Stimulated activated CD4-positive, alpha-beta T cell treated with anti-CD3 and anti-CD28 coated beads, Interleukin-2, amount 100 ng/mL, for 4 hours (primary cell): ENCODE results near the gene PRDM7.
"Not testable (repeated sequence)": the region's sequence is repeated elsewhere in the genome, so short reads cannot be mapped to it uniquely, and the experiment has no call there.

ENCODE experiments used
- DNase-seq: peaks from one replicate; pipeline ENCODE4 v3.0.0-alpha.2; 2020; ENCODE audit warnings: low read depth

Gene PRDM7

DNA sequence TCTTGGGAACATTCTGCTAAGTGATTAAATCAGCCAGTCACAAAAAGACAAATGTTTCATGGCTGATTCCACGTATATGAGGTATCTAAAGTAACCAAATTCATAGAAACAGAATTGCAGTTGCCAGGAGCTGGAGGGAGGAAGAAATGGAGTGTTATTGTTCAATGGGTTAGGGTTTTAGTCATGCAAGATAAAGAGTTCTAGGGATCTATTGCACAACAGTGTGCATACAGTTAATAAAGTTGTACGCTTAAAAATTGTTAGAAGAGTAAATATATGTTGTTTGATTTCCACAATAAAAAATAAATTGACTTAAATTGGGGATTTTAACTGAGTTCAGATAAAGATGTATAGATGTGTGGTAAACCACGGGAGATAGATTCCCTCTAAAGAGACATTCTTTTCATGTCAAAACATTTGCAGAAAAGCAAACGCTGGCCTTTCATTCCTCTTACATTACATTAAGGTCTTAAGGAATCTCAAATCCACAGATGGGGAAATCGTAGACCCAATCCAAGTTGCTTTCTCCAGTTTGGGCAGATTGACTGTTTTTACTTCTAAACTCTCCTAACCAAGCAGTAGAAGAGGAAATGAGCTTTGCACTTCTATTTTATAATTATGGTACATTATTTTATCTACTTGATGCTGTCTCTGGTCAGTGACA is 4.6 kb downstream of the PRDM7 start:
- no peak for DNase-seq

DNA sequence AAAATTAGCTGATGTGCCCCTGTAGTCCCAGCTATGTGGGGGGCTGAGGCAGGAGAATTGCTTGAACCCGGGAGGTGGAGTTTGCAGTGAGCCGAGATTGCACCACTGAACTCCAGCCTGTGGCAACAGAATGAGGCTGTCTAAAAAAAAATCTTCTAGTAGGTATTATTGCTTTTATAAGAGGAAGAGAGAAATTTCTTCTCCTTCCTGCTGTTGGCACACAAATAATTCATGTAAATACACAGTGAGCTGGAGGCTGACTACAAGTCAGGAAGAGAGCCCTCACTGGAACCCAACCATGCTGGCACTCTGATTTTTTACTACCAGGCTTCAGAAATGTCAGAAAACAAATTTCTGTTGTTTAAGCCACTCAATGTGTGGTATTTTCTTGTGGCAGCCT is 6.7 kb downstream of the PRDM7 start:
- no peak for DNase-seq

DNA sequence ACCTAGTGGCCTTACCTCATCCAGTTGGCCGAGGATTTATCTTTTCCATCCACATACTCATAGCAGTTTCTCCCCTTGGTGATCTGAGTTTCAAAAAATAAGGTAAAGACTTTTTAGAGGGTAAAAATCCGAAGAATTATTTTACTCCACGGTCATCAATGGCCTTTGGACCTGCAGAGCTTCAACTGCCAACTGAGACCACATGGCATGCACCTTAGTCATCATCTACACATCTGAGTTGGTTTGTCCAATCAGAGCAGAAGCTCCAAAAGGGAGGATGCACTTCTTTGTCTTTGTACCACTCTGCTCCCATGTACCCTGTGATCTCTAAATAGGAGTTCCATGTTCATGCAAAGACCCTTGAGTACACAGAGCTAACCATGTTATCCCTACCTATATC is 15.7 kb downstream of the PRDM7 start:
- DNase-seq: no peak

DNA sequence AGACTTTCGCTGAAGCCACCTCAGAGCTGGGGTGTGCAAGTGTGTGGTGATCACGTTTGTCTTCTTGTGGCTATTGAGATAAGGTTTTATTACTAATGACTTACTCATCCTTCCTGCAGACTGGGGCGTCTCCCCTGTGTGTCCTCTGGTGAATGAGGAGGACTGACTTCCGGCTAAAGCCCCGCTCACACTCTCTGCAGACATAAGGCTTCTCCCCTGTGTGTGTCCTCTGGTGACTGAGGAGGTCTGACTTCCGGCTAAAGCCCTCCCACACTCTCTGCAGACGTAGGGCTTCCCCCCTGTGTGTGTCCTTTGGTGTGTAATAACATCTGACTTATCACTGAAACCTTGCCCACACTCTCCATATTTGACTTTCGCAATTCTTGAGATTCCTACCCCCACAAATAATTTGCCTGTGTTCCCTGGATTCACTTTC is 19.4 kb downstream of the PRDM7 start:
- no peak for DNase-seq

DNA sequence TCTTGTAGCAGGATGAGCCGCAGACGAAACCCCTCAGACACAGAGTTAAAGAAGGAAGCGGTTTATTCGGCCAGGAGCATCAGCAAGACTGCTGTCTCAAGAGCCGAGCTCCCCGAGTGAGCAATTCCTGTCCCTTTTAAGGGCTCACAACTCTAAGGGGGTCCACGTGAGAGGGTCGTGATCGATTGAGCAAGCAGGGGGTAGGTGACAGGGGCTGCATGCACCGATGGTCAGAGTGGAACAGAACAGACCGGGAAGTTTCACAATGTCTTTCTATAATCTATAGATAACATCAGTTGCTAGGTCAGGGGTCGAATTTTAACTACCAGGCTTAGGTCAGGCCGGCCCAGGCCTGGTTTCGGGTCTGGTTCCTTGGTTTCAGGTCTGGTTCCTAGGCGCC is 20.6 kb downstream of the PRDM7 start:
- not testable (repeated sequence) for DNase-seq

DNA sequence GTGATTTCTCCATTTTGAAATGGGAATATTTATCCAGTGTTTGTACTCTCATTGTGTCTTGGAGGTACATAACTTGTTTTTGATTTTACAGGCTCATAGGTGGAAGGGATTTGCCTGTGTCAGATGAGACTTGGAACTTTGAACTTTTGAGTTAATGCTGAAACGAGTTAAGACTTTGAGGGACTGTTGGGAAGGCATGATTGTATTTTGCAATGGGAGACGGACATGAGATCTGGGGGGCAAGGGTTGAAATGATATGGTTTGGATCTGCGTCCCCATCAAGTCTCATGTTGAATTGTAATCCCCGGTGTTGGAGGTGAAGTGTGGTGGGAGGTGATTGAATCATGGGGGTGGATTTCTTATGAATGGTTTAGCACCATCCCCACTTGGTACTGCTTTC is 21.8 kb downstream of the PRDM7 start:
- DNase-seq: no peak

DNA sequence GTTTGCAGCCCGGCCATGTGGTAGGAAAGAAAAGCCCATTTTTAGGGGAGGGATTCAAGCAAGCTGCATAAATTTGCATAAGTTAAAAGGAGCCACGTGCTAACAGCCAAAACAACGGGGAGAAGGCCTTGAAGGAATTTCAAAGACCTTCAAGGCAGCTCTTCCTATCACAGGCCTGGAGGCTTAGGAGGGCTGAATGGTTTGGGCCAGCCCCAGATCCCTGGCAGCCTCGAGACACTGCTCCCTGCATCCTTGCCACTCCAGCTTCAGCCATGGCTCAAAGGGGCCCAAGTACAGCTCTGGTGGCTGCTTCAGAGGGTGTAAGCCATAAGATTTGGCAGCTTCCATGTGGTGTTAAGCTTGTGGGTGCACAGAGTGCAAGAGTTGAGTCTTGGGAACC is 22.6 kb downstream of the PRDM7 start:
- no peak for DNase-seq

DNA sequence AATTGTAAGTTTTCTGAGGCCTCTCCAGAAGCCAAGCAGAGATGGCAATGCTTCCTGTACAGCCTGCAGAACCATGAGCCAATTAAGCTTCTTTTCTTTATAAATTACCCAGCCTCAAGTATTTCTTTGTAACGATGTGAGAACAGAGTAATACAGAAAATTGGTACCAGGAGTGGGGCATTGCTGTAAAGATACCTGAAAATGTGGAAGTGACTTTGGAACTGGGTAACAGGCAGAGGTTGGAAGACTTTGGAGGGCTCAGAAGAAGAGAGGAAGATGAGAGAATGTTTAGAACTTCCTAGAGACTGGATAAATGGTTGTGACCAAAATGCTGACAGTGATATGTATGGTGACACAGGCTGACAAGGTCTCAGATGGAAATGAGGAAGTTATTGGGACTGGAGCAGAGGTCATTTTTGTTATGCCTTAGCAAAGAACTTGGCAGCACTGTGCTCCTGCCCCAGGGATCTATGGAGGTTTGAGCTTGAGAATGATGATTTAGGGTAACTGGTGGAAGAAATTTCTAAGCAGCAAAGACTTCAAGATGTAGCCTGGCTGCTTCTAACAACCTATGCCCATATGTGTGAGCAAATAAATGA is 23.1 kb downstream of the PRDM7 start:
- DNase-seq: no peak

DNA sequence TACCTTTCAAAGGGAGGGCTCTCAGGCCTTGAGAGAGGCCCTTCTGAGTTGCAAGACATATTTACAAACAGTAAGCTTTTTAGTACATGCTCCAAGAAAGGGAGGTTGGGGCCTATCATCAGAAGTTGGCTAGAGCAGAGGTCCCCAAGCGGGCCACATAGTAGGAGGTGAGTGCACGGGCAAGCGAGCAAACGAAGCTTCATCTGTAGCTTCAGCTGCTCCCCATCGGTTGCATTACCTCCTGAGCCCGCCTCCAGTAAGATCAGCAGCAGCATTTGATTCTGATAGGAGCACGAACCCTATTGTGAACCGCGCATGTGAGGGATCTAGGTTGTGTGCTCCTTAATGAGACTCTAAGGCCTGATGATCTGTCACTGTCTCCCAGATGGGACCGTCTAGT is 26.2 kb downstream of the PRDM7 start:
- DNase-seq: no peak

DNA sequence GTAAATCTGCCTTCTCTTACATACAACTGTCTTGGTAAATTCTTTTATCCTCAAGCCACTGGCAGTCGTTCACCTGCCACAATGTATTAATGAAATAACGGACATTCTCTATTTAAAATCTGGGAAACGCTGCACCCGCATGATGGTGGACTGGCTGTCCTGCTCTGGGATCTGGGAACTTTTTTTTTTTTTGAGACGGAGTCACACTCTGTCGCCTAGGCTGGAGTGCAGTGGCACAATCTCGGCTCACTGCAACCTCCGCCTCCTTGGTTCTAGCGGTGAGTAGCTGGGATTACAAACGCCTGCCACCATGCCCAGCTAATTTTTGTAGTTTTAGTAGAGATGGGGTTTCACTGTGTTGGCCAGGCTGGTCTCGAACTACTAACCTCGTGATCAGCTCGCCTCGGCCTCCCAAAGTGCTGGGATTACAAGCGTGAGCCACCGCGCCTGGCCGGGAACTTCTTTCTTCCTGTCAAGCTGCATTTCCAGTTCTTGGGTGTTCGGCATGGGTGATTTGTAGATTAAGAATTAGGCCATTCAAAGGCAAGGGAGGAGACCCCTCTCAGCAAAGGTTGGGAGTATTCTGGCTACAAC is 28.3 kb downstream of the PRDM7 start:
- DNase-seq: no peak

DNA sequence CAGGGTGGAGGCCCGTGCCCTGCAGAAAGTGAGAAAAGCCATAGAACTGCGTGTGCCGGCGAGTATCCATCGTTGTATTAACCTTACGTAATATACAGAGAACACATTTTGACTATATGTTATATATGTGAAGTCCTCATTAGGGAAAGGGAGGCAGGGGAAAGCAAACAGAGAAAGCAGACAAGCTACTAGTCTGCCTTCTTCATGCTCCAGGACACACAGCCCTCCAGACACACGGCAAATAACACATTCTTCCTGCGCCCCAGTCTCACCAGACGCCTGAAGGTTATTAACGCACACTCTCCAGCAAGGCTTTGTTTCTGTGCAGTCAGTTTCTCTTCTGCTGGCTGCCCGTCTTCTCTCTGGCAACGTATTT is 28.8 kb downstream of the PRDM7 start:
- no peak for DNase-seq

DNA sequence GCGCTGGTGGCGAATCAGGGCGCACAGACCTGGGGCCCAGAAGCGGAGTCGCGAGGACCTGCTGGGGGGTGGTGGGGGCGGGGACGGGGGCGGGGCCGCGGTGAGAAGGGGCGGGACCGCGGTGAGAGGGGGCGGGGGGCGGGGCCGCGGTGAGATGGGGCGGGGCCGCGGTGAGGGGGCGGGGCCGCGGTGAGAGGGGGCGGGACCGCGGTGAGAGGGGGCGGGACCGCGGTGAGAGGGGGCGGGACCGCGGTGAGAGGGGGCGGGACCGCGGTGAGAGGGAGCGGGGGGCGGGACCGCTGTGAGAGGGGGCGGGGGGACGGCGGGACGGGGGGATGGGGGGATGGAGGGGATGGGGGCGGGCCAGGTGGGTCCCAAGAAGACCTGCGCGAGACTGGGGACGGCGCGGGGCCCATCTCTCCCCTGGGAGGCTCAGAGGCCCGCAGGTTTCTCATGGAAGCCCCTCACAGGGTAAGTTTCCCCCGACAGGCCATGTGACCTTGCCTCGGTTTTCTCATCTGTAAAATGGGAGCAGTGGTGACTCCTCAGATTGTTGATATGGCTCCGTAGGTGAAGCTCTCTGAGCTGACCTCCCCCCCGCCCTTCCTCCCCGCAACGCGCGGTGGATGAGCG is 29.3 kb downstream of the PRDM7 start:
- DNase-seq: no peak

DNA sequence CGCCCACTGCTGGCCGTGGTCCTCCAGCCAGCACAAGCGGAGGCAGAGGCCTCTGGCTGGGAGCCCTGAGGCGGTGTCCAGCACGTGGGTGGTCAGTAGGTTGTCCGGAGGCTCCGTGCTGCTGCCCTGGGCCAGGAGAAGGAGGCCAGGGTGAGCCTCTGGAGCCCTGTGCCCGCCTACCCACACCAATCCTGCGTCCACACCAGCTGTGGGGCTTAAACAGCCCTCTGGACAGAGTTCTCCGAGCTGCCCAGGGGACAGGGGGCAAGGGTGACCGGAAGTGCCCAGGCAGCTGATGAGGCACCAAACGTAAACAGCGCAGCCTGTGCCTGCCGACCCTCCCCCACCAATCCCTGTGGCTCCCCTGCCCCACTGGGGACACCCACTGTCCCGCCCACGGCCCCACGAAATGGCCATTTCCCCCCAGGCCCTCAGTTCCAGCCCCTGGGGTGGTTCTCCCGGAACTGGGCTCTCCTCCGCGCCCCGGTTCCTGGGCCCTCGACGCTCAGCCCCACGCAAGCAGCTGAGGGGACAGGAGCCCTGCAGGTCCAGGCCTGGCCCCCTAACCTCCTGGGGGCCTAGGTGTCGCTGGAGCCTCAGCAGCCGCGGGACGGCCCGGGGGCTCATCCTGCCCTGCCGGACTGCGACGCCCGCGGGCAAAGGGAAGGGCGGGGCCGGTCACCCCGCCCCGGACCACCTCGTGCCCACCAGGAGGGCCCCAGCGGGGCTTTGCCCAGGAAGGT is 30.0 kb downstream of the PRDM7 start:
- DNase-seq: no peak

DNA sequence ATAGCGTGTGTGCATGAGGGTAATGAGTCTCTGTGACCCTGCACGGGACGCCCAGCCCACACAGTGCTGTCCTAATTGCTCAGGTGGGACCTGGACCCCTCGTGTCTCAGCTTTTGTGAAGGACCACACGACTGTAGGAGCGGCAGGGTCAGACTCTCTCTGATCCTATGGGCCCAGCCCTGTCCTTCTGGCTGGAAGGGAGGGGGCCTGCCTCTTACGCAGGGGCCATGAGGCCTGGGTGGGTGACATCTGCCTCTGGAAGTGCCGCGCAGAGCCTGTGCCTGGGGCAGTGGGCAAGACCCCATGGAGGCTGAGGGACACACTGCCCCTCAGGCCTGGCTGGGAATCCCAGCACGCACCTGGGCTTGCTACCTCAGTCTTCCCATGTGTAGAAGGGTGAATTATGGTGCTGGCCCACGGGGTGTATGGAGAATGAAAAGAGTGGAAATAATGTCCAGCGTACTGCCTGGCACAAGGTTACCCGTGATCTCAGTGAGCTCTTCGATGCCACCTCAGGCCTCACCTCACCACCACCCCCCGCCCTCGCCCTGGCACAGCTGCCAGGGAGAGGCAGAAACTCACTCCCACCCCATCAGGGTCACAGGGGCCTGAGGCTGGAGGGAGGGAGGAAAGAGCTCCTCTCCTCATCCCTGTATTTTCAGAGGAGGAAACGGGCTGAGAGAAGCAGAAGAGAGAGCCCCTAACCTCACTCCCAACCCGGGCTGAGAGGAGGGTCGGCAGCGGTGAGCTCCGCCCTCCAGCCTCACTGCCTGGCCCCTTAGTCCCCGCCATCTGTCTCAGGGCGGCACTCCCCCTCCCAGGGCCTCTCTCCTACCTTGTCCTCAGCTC is 30.8 kb downstream of the PRDM7 start:
- DNase-seq: no peak

DNA sequence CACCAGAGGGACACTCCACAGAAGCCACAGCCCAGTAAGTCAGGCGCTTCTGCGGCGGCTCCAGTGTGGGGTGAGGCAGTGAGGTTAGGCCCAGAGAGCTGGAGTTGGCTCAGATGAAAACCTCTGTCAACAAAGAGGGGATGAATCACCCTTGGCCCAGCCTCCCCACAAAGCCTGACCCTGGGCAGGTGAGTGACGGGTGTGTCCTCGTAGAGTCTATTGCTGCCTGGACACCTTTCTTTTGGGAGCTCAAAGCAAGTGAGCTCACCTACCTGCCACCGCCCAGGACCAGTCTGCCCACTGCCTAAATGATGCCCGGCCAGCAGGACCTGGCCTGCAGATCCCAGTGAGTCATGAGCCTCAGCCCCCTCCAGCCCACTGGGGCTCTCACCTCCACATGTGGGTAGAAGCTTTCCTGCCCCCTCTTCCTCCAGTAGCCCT is 33.0 kb downstream of the PRDM7 start:
- DNase-seq: no peak

DNA sequence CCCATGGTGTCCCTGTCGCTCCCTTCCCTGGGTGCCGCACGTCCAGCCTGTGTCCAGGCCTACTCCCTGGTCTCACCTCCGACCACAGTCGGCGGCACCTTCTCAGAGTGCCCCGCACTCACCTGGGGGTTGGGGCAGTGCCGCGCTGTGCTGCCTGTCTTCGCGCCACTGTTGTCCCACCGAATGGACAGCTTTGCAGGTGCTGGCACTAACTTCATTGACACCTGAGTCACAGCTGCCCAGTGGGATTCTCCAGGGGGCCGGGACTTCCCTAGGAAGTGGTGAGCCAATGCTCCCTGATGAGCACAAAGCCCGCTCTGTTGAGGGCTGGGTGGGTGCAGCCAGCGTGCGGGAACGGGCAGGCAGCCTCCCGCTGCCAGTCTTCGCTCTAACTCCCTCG is 33.6 kb downstream of the PRDM7 start:
- no peak for DNase-seq

DNA sequence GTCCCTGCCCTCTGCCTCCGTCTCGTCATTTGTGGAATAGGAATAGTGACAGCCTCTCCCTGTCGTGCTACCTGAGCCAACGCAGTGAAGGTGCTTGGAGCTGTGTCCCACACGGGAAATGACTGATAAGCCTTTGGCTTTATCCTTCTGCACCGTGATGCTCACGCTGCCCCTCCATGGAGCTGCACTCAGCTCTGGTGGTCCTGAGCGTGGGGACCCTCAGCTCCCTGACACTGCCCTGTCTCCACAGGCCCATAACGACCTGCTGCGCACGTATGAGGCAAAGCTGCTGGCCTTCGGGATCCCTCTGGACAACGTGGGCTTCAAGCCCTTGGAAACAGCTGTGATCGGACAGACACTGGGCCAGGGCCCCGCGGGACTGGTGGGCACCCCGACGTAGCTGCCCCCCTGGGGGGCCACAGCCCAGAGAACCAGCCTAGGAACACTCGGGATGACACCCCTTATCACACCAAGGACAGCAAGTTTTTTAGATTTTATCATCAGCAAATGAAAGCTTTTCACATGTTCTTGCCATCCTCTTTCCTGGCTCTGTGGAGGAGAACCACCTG is 34.1 kb downstream of the PRDM7 start:
- DNase-seq: no peak

DNA sequence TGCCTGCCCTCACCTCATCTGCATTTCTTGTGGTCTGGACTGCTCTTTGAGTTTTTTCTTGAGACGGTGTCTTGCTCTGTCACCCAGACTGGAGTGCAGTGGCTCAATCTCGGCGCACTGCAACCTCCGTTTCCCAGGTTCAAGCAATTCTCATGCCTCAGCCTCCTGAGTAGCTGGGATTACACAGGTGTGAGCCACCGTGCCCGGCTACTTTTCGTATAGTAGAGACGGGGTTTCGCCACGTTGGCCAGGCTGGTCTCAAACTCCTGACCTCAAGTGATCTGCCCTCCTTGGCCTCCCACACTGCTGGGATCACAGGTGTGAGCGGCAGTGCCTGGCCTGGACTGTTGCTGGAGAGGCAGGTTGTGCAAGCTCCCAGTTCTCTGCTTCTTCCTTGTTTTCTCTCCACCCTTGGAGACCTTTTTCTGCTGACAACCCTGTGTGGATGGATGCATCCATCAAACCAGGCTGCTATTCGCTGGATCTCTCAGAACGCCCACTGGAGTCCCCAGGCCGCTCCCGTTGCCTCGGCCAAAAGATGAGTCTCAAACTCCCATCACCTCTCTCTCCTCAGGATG is 35.1 kb downstream of the PRDM7 start:
- no peak for DNase-seq

DNA sequence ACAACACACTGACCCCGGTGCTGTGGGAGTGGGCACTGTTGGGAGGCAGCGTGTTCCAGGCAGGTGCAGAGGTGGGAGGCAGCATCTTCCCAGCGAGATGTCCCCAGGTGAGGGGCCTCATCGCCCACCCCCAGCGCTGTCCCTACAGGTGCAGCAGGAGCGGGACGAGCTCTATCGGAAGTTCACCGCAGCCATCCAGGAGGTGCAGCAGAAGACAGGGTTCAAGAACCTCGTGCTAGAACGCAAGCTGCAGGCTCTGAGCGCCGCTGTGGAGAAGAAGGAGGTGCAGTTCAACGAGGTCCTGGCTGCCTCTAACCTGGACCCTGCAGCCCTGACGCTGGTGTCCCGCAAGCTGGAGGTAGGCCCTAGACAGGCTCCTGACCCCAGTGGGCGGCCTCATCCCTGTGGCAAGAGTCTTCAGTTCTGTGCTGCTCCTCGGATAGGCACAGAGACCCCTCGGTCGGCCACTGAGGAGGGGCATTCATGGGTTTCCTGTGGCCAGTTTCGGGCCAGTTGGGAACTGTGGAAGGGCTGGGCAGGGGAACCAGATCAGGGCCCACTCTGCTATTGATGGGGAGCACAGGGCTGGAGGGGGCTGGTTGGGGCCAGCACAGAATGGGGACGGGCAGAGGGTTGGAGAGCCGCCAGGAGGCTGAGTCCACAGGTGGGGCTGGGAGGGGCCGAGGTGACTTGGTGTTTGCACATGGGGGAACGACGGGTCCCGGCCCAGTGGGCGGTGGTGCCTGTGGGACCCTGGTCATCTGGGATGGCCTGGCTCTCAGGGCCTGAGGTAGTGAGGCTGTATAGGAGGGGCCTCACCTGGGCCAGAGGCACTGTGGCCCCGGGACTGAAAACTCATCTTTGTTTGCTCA is 36.7 kb downstream of the PRDM7 start:
- no peak for DNase-seq

DNA sequence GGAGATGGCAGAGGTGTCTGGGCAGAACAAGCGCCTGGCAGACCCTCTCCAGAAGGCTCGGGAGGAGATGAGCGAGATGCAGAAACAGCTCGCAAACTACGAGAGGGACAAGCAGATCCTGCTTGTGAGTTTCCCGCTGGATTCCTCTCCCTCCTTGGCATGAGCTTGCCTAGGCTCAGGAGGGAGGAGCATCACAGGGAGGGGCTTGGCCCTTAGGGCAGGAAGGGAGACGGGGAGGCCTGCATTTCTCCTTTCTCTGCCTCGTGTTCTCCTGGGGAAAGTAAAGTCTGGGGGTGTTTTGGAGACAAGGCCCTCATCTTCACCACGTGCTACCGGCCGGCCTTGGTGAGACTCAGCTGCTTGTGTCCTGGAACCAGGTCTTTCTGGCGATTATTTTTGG is 39.9 kb downstream of the PRDM7 start:
- DNase-seq: no peak
